Ovary (tissue), 10 donors: ENCODE results near the gene SPAM1. TPM values are rescaled to one million over a fixed set of nuclear protein-coding genes. Genes with fewer than 3 reads are reported as not detected.

Source experiments
- DNase-seq, 5 donors: peaks; one replicate each; pipeline ENCODE4 v3.0.0-alpha.2; 2019 to 2020
- H3K27ac ChIP-seq, 2 donors: fragments of 200-600 bp; one replicate each; pipeline versions ENCODE4 v1.5.1 to v1.8.0; 2019 to 2022
- H3K27me3 ChIP-seq: fragments of 200-600 bp; one replicate; pipeline ENCODE4 v1.8.0; 2022
- H3K36me3 ChIP-seq: fragments of 200-600 bp; sonication (generic); one replicate; pipeline ENCODE4 v1.5.1; 2019
- H3K4me1 ChIP-seq: one replicate; pipeline ENCODE4 v1.8.1; 2013; ENCODE audit warnings: mild to moderate bottlenecking, moderate library complexity; ENCODE audit not compliant: insufficient read depth
- H3K4me3 ChIP-seq: fragments of 200-600 bp; sonication (generic); one replicate; pipeline ENCODE4 v1.5.1; 2017
- H3K9me3 ChIP-seq, 2 donors: fragments of 200-600 bp in 1 of 2; sonication (generic) in 1 of 2; one replicate each; pipeline versions ENCODE4 v1.5.1 to v1.8.1; 2013 to 2019; ENCODE audit warnings: mild to moderate bottlenecking in 1 of 2, moderate library complexity in 1 of 2
- CTCF ChIP-seq, 3 donors: fragments of 450-650 bp in 2 of 3; fragments of 200-600 bp in 1 of 3; IDR thresholded peaks; one replicate each; pipeline versions ENCODE4 v1.5.1 to v1.8.0; 2016 to 2022; ENCODE audit warnings: antibody characterized with exemption in 3 of 3, mild to moderate bottlenecking in 1 of 3
- EP300 ChIP-seq: sonication (generic); formaldehyde crosslinking; IDR thresholded peaks from one replicate; pipeline ENCODE4 v1.6.1; 2017; ENCODE audit warnings: antibody characterized with exemption
- POLR2A ChIP-seq: fragments of 450-650 bp; IDR thresholded peaks from one replicate; pipeline ENCODE4 v1.6.1; 2017; ENCODE audit warnings: antibody characterized with exemption, mild to moderate bottlenecking, moderate library complexity
- WGBS, 3 donors: extraction: QIAGEN DNeasy Blood & Tissue Kit in 1 of 3; methylation state at CpG; one replicate each; pipeline versions ENCODE4 v1.1.5 to v1.1.7; 2013 to 2017; 5-methylcytosine and 5-hydroxymethylcytosine counted together
- intact Hi-C, 4 donors: fragments of 100-400 bp; cut with DNase I; formaldehyde crosslinking; loops; one replicate each; pipeline versions ENCODE4 v1.11.0 to v1.15.1; 2022 to 2023
- long read RNA-seq, 3 donors: library from polyadenylated mRNA in 2 of 3; unstranded in 2 of 3; transcript quantifications; one replicate each; pipeline ENCODE4 v2.0.0 and lab custom pipeline, GENCODE V29; 2021 to 2026
- polyA plus RNA-seq, 2 donors: library from polyadenylated mRNA; stranded (reverse); fragments of 200-250 nt in 1 of 2; fragments of 350-450 nt in 1 of 2; fragmentation: Illumina TruSeq in 1 of 2; extraction: RNeasy Lipid Tissue Mini Kit (QIAGEN cat#74804) in 1 of 2; gene quantifications; one replicate each; pipeline ENCODE4 v1.2.3, GENCODE V29; 2013 to 2014
- total RNA-seq, 7 donors: library from RNA; depleted of rRNA in 2 of 7; stranded (reverse); fragments of >200 nt in 2 of 7; fragmentation: NEBNext Ultra II Directional in 3 of 7; extraction: Animal tissue kit (Norgen Biotek cat#: 25700) in 3 of 7; gene quantifications; one replicate each; pipeline versions ENCODE4 v1.1.0 to v1.2.4, GENCODE V29; 2016 to 2023
- donor health status: DM: no; HTN: no; CAD: no; lungs with moderate emphysema.
- donor health status: DM: no; HTN: no; CAD: no.
- donor health status: Bipolar disorder and iron deficiency.
- donor health status: DM: yes; HTN: yes; CAD: no.
- donor health status: DM: no; HTN: no; CAD: no.
- donor health status: DM: yes; HTN: yes; CAD: no.

The SPAM1 gene
- not detected for total RNA-seq
- not detected for polyA plus RNA-seq
- long read RNA-seq, donor 1 = 0 reads
- long read RNA-seq, donor 2 = 0 reads
- long read RNA-seq, donor 3 = 0 reads

GRCh38 chr7:123924941-123925340 is at the start of gene SPAM1:
Gene SPAM1 (plus strand): TSS chr7:123925241. CDS start chr7:123953571, 28,330 bp downstream.
- Histone ChIP-seq H3K4me1 (no peaks in the 10 kb centered on the region), H3K27me3 (no peaks in the 10 kb centered on the region), H3K9me3 (no peaks in the 10 kb centered on the region), H3K36me3 (no peaks in the 10 kb centered on the region), H3K4me3 (no peak within 1 kb of the TSS), H3K27ac (no peak within 1 kb of the TSS)
- DNase-seq = no peak
- intact Hi-C loops = no loop called here
- TF ChIP-seq EP300 = no peak
- TF ChIP-seq CTCF (IDR thresholded peaks at IDR 0.05) = no peak
- no peak for TF ChIP-seq POLR2A

DNA sequence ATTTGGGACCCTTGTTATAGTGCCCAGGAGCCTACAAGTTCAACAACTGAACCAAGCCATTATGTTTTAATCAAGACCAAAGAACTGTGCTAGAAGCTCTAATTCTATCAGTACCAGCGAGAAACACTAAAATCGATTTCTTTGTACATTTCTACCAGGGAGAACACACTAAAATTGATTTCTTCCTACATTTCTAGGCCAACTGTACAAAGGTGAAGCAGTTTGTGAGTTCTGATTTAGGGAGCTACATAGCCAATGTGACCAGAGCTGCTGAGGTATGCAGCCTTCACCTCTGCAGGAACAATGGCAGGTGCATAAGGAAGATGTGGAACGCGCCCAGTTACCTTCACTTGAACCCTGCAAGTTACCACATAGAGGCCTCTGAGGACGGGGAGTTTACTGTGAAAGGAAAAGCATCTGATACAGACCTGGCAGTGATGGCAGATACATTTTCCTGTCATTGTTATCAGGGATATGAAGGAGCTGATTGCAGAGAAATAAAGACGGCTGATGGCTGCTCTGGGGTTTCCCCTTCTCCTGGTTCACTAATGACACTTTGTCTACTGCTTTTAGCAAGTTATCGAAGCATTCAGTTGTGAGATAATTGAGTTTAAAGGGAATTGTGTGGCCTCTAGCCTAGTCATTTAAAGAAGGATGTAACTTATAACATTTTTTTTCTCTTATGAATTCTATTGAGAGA is 48.3 kb upstream of the SPAM1 start:
- WGBS, 3 donors = 81 to 85% (median 82%) methylated on average over 7 of the region's 7 CpGs
- Histone ChIP-seq H3K27ac (no peak overlapping the region), H3K9me3 (no peaks in the 10 kb centered on the region), H3K4me3 (no peak overlapping the region), H3K27me3 (no peaks in the 10 kb centered on the region), H3K36me3 (no peaks in the 10 kb centered on the region), H3K4me1 (no peaks in the 10 kb centered on the region)
- DNase-seq = no peak
- no peak for TF ChIP-seq POLR2A
- intact Hi-C loops = no loop called here

DNA sequence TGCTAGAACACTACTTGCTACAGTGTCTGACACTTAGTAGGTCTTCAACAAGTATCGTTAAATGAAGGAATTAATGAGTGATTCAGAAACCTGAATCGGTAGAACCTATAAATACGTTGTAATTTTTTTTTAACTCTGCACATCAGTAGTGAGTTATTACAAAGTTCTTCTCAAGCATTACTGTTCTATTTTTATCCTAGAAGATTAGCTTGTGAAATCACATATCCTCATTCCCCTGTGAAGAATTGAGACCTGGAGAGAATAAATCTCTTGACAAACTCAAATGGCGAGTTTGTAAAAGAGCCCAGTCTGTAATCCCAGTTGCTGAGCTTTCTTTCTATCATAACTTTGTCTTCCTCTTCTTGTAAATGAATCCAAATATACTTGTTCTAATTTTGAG is 45.4 kb upstream of the SPAM1 start:
- no peak overlapping the region for H3K27ac ChIP-seq
- DNase-seq = no peak
- H3K9me3 ChIP-seq = no peaks in the 10 kb centered on the region
- no peaks in the 10 kb centered on the region for H3K4me1 ChIP-seq
- no peak overlapping the region for H3K4me3 ChIP-seq
- H3K36me3 ChIP-seq = no peaks in the 10 kb centered on the region
- WGBS, 3 donors = 59 to 63% (median 61%) methylated on average over 4 of the region's 4 CpGs
- H3K27me3 ChIP-seq = no peaks in the 10 kb centered on the region
- no peak for TF ChIP-seq EP300
- intact Hi-C loops = no loop called here

DNA sequence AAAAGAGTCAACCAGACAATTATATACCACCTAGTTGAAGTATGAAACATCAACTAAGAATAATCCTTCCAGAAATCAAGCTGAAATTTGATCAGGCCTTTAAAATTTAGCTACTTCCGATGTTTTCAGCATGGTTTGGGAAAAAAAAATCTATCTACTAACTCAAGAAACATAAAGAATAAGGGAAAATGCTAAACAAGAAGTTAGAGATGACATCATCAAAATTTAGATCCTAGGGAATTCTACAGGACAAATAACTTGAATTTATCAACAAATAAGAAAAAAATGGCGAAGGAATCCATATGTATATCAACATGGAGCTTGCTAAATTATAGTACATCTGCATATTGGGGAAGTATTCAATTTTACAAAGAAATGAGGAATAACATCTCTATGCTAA is 43.7 kb upstream of the SPAM1 start:
- no peaks in the 10 kb centered on the region for H3K9me3 ChIP-seq
- H3K36me3 ChIP-seq = no peaks in the 10 kb centered on the region
- no peaks in the 10 kb centered on the region for H3K4me1 ChIP-seq
- intact Hi-C loops = no loop called here
- H3K27ac ChIP-seq = no peak overlapping the region
- no peak for DNase-seq
- H3K27me3 ChIP-seq = no peaks in the 10 kb centered on the region
- WGBS, 3 donors = 74 to 95% (median 94%) methylated on average over 2 of the region's 2 CpGs
- TF ChIP-seq POLR2A (no peak), CTCF (IDR thresholded peaks at IDR 0.05) (no peak), EP300 (no peak)
- no peak overlapping the region for H3K4me3 ChIP-seq

DNA sequence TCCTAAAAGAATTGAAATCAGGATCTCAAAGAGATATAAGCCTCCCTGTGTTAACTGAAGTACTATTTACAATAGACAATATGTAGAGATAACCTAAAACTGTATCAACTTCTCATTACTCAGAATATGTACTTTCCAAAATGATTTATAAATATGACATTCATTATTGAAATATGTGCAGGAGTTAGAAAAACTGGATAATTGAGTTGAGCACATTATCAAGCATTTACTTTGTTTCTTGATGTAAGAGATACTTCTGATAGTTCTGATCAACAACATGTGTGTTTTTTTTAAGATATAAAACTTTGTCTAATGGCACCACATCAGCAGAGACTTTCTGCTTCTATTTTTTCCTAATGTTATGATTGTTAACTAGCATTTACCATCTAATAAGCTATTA is 41.9 kb upstream of the SPAM1 start:
- no peaks in the 10 kb centered on the region for H3K36me3 ChIP-seq
- no peaks in the 10 kb centered on the region for H3K4me1 ChIP-seq
- no peak overlapping the region for H3K27ac ChIP-seq
- H3K27me3 ChIP-seq = no peaks in the 10 kb centered on the region
- TF ChIP-seq CTCF (IDR thresholded peaks at IDR 0.05) = no peak
- TF ChIP-seq POLR2A = no peak
- no peak for TF ChIP-seq EP300
- no peak overlapping the region for H3K4me3 ChIP-seq
- intact Hi-C loops = no loop called here
- H3K9me3 ChIP-seq = no peaks in the 10 kb centered on the region
- no peak for DNase-seq
